Tibial artery (tissue), 4 donors: ENCODE data around the gene IL4R.
"Not testable (repeated sequence)": the region's sequence is repeated elsewhere in the genome, so short reads cannot be mapped to it uniquely, and the experiment has no call there.

Source experiments
- DNase-seq, 2 donors: peaks; one replicate each; pipeline ENCODE4 v3.0.0-alpha.2; 2019
- H3K27ac ChIP-seq, 2 donors: fragments of 200-600 bp; sonication (generic) in 1 of 2; 1 replicate in 1 of 2; 2 replicates in 1 of 2; pipeline ENCODE4 v1.5.1; 2018 to 2019; ENCODE audit warnings: mild to moderate bottlenecking in 1 of 2
- H3K27me3 ChIP-seq, 2 donors: fragments of 200-600 bp; sonication (generic) in 1 of 2; one replicate each; pipeline versions ENCODE4 v1.5.1 to v1.6.0; 2016 to 2019
- H3K36me3 ChIP-seq, 3 donors: fragments of 200-600 bp; sonication (generic) in 2 of 3; one replicate each; pipeline ENCODE4 v1.5.1; 2016 to 2019; ENCODE audit warnings: mild to moderate bottlenecking in 2 of 3
- H3K4me1 ChIP-seq, 4 donors: fragments of 200-600 bp; sonication (generic) in 2 of 4; 1 replicate in 3 of 4; 2 replicates in 1 of 4; pipeline ENCODE4 v1.5.1; 2016 to 2019
- H3K4me3 ChIP-seq, 2 donors: fragments of 200-600 bp; sonication (generic) in 1 of 2; 1 replicate in 1 of 2; 2 replicates in 1 of 2; pipeline ENCODE4 v1.5.1; 2018 to 2019; ENCODE audit warnings: mild to moderate bottlenecking in 2 of 2
- H3K9me3 ChIP-seq, 3 donors: fragments of 200-600 bp; sonication (generic) in 1 of 3; one replicate each; pipeline ENCODE4 v1.5.1; 2016 to 2019
- intact Hi-C: fragments of 100-400 bp; cut with DNase I; formaldehyde crosslinking; loops from one replicate; pipeline ENCODE4 v1.15.0; 2023; ENCODE audit warnings: low total_unique reads
- TF ChIP-seq, protein P1 (sequence below), 2 experiments: fragments of 200-600 bp in 1 of 2; fragments of 450-650 bp in 1 of 2; IDR thresholded peaks; one replicate each; pipeline ENCODE4 v1.5.1; 2017 to 2019; ENCODE audit warnings: antibody characterized with exemption in 2 of 2, mild to moderate bottlenecking in 1 of 2, moderate library complexity in 1 of 2

The IL4R gene

DNA sequence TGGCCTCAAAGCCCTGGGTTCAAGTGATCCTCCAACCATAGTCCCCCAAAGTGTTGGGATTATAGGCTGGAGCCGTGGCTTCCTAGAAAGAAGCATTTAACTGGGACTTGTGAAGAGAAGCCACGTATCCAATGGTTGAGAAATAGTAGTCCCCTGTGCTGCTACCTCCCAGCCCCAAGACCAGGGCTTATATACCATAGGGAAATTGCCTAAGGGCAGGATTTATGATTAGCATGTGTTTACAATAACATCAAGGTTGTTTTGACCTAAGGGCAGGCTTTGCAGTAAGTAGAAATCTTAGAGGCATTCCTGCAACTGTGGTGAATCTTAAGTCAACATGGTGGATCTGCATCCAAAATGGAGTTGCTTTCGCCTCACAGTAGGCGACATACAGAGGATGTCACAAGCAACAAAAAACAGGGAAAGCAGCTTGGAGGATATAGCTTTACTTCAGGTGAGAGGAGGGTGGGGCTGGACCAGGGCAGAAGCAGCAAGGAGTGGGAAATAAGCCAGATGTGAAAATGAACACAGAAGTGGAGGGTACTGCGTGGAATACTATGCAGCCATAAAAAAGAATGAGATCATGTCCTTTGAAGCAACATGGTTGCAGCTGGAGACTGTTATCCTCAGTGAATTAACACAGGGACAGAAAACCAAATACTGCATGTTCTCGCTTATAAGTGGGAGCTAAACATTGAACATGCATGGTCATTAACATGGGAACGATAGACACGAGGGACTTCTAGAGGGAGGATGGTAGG is 26.5 kb upstream of the IL4R start:
- intact Hi-C loops: no loop called here
- H3K27me3 ChIP-seq: no peaks in the 10 kb centered on the region
- TF ChIP-seq, protein P1, sequence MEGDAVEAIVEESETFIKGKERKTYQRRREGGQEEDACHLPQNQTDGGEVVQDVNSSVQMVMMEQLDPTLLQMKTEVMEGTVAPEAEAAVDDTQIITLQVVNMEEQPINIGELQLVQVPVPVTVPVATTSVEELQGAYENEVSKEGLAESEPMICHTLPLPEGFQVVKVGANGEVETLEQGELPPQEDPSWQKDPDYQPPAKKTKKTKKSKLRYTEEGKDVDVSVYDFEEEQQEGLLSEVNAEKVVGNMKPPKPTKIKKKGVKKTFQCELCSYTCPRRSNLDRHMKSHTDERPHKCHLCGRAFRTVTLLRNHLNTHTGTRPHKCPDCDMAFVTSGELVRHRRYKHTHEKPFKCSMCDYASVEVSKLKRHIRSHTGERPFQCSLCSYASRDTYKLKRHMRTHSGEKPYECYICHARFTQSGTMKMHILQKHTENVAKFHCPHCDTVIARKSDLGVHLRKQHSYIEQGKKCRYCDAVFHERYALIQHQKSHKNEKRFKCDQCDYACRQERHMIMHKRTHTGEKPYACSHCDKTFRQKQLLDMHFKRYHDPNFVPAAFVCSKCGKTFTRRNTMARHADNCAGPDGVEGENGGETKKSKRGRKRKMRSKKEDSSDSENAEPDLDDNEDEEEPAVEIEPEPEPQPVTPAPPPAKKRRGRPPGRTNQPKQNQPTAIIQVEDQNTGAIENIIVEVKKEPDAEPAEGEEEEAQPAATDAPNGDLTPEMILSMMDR (IDR thresholded peaks at IDR 0.05): no peak
- H3K4me3 ChIP-seq: no peak overlapping the region
- peaks cover 0 to 17% (median 9%) of the 10 kb centered on the region in 4 donors for H3K4me1 ChIP-seq
- no peaks in the 10 kb centered on the region for H3K36me3 ChIP-seq
- no peaks in the 10 kb centered on the region for H3K9me3 ChIP-seq
- H3K27ac ChIP-seq: peak overlapping the region; percentile 33 to 47
- no peak for DNase-seq

DNA sequence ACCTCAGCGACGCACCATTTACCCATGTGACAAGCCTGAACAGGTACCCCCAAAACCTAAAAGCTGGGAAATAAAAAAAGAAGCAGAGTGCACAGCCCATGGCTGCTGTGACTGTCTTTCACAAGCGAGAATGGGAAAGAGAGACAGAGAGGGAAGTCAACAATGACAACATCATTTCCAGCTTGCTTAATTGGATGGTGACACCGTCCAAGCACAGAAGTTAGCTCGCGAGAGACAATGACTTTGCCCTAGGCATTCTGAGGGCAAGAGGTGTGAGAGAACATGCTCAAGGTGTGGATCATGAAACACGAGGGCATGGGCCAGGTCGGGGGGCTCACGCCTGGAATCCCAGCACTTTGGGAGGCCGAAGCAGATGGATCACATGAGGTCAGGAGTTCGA is 25.9 kb upstream of the IL4R start:
- no peaks in the 10 kb centered on the region for H3K36me3 ChIP-seq
- no peaks in the 10 kb centered on the region for H3K27me3 ChIP-seq
- no peak for DNase-seq
- intact Hi-C loops: no loop called here
- H3K9me3 ChIP-seq: no peaks in the 10 kb centered on the region
- H3K4me1 ChIP-seq: peaks cover 0 to 17% (median 9%) of the 10 kb centered on the region in 4 donors
- no peak overlapping the region for H3K4me3 ChIP-seq
- H3K27ac ChIP-seq: no peak overlapping the region
- TF ChIP-seq, protein P1 (IDR thresholded peaks at IDR 0.05): no peak

DNA sequence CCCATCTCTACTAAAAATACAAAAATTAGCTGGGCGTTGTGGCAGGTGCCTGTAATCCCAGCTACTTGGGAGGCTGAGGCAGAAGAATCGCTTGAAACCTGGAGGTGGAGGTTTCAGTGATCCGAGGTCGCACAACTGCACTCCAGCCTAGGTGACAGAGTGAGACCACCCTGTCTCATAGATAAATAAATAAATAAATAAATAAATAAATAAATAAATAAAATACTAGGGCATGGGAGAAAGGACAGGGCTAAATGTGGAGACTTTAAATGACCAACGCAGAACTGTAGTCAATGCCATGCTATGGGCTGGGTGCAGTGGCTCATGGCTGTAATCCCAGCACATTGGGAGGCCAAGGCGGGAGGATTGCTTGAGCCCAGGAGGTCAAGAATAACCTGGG is 25.5 kb upstream of the IL4R start:
- intact Hi-C loops: not testable (repeated sequence)

DNA sequence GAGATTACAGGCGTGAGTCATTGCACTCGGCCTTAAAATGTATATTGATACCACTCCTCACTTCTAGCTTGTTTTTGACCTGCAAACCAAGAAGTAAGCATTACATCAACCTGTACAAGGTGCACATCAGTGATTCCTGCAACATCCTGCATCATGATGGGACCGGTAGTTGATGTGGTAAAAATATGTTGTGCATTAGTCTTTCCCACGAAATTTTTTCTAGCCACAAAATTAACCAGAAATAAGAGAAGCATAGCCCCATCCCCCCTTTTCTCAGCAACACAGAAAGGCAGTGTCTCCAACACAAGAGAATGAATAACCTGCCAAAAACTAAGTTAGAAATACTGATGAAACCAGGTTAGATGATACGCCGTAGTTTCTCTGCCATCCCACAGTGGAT is 24.1 kb upstream of the IL4R start:
- intact Hi-C loops: no loop called here
- H3K27ac ChIP-seq: no peak overlapping the region

More for the DNA sequence above, 25.5 kb upstream of the IL4R start:
- not testable (repeated sequence) for H3K36me3 ChIP-seq, H3K4me3 ChIP-seq, DNase-seq, H3K27ac ChIP-seq, H3K27me3 ChIP-seq, H3K9me3 ChIP-seq
- peaks cover 0 to 17% (median 9%) of the 10 kb centered on the region in 4 donors for H3K4me1 ChIP-seq

DNA sequence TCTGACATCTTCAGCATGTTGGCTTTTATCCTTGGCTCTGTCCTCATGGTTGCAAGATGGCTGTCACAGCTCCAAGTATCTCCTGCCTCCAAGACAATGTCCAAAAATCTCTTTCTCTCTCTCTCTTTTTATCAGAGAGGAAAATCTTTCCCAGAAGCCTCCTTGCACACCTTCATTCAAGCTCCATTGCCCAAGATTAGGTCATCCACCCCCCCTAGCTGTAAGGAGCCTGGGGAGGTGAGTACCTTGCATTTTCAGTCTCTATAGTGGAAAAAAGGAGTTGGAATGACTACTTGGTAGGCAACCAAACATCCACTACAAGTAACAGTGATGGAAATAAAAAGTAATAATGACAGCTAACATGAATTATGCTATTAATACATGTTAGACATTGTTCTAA is 23.2 kb upstream of the IL4R start:
- H3K4me1 ChIP-seq: peaks cover 0 to 16% (median 9%) of the 10 kb centered on the region in 4 donors
- no peak overlapping the region for H3K4me3 ChIP-seq
- no peak overlapping the region for H3K27ac ChIP-seq
- intact Hi-C loops: no loop called here
- no peaks in the 10 kb centered on the region for H3K27me3 ChIP-seq
- no peak for DNase-seq
- H3K9me3 ChIP-seq: no peaks in the 10 kb centered on the region
- no peaks in the 10 kb centered on the region for H3K36me3 ChIP-seq
- TF ChIP-seq, protein P1 (IDR thresholded peaks at IDR 0.05): no peak

More for the DNA sequence above, 24.1 kb upstream of the IL4R start:
- H3K36me3 ChIP-seq: no peaks in the 10 kb centered on the region
- no peak for DNase-seq
- TF ChIP-seq, protein P1 (IDR thresholded peaks at IDR 0.05): no peak
- H3K4me3 ChIP-seq: no peak overlapping the region
- H3K4me1 ChIP-seq: peaks cover 0 to 17% (median 9%) of the 10 kb centered on the region in 4 donors
- H3K27me3 ChIP-seq: no peaks in the 10 kb centered on the region
- H3K9me3 ChIP-seq: no peaks in the 10 kb centered on the region

DNA sequence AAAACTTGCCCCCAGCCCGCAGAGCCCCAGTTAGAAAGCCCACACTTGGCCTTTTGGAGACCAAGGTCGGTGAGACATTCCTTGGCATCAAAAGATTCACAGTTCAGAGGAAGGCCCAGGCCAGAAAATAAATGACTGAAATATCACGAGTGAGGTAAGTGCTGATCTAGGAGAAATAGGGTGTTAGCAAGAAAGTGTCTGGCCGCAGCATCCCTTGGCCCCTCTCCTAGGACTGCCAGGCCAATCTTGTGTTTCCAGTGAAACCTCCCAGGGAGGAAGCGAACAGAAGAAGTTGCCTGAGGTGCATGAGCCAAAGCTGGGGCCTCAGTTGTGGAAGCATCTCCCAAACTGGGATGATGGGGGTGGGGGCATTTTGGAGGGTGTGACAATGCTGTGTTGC is 22.7 kb upstream of the IL4R start:
- Histone ChIP-seq H3K27ac (no peak overlapping the region), H3K4me3 (no peak overlapping the region), H3K9me3 (no peaks in the 10 kb centered on the region), H3K4me1 (peaks cover 0 to 11% (median 8%) of the 10 kb centered on the region in 4 donors), H3K36me3 (no peaks in the 10 kb centered on the region), H3K27me3 (no peaks in the 10 kb centered on the region)
- DNase-seq: peak; percentile 46 to 53
- TF ChIP-seq, protein P1 (IDR thresholded peaks at IDR 0.05): no peak
- intact Hi-C loops: no loop called here
